Activated T-cell treated with anti-CD3 and anti-CD28 coated beads, Interleukin-2, amount 50 U/mL, for 4 hours (primary cell): ENCODE measurements around the gene DDX23. TPM values are rescaled to one million over a fixed set of nuclear protein-coding genes. Genes with fewer than 3 reads are reported as not detected.
A peak's percentile ranks its signal among the peaks of the same experiment; 100 is the strongest.
"Not testable (repeated sequence)": the region's sequence is repeated elsewhere in the genome, so short reads cannot be mapped to it uniquely, and the experiment has no call there.

Source experiments
- ATAC-seq, 2 donors: fragments of 200-7000 bp; cut with Tn5 transposase; one replicate each; pipeline ENCODE4 v1.10.0; 2021
- DNase-seq: peaks from one replicate; pipeline ENCODE4 v3.0.0-alpha.2; 2020
- H3K27me3 Mint-ChIP-seq: one replicate; pipeline ENCODE4 v1.8.0; 2021; ENCODE audit warnings: low read depth, mixed read lengths
- H3K36me3 Mint-ChIP-seq: one replicate; pipeline ENCODE4 v1.8.0; 2022; ENCODE audit warnings: mixed read lengths; ENCODE audit not compliant: insufficient read depth
- H3K4me1 Mint-ChIP-seq: one replicate; pipeline ENCODE4 v1.8.0; 2021; ENCODE audit warnings: low read depth, mixed read lengths
- H3K4me3 Mint-ChIP-seq: one replicate; pipeline ENCODE4 v1.8.0; 2021; ENCODE audit warnings: mild to moderate bottlenecking, moderate library complexity, mixed read lengths
- H3K9me3 Mint-ChIP-seq: one replicate; pipeline ENCODE4 v1.8.0; 2021; ENCODE audit warnings: mixed read lengths
- total RNA-seq, 3 donors: library from RNA; stranded (reverse); gene quantifications; one replicate each; pipeline ENCODE4 v1.2.1, GENCODE V29; 2021

DDX23 gene
- total RNA-seq, 3 donors from 2014 or later: 117 to 127 (median 126) TPM

GRCh38 chr12:48854932-48855331 is 3.0 kb upstream of the DDX23 start:
- peaks cover 11% of the 10 kb centered on the region for H3K36me3 Mint-ChIP-seq
- not testable (repeated sequence) for ATAC-seq

GRCh38 chr12:48854488-48854887 is 2.5 kb upstream of the DDX23 start:
- H3K4me3 Mint-ChIP-seq: no peak overlapping the region
- H3K9me3 Mint-ChIP-seq: no peaks in the 10 kb centered on the region
- H3K27me3 Mint-ChIP-seq: no peaks in the 10 kb centered on the region
- no peak for DNase-seq
- ATAC-seq: no peak
- H3K36me3 Mint-ChIP-seq: peaks cover 15% of the 10 kb centered on the region
- peaks cover 28% of the 10 kb centered on the region for H3K4me1 Mint-ChIP-seq

More at GRCh38 chr12:48854932-48855331, 3.0 kb upstream of the DDX23 start:
- not testable (repeated sequence) for H3K9me3 Mint-ChIP-seq, DNase-seq, H3K4me3 Mint-ChIP-seq, H3K27me3 Mint-ChIP-seq
- H3K4me1 Mint-ChIP-seq: peaks cover 24% of the 10 kb centered on the region

GRCh38 chr12:48852734-48853688 is 1.0 kb upstream of the DDX23 start:
- DNase-seq: peak; percentile 88
- no peaks in the 10 kb centered on the region for H3K9me3 Mint-ChIP-seq
- ATAC-seq: peak; percentile 32 to 38
- H3K27me3 Mint-ChIP-seq: no peaks in the 10 kb centered on the region
- H3K4me3 Mint-ChIP-seq: peak overlapping the region; percentile 96
- peaks cover 31% of the 10 kb centered on the region for H3K4me1 Mint-ChIP-seq
- peaks cover 15% of the 10 kb centered on the region for H3K36me3 Mint-ChIP-seq

GRCh38 chr12:48842021-48842420 is 9.9 kb downstream of the DDX23 start:
- not testable (repeated sequence) for DNase-seq, H3K9me3 Mint-ChIP-seq, H3K4me1 Mint-ChIP-seq, H3K27me3 Mint-ChIP-seq, H3K4me3 Mint-ChIP-seq, ATAC-seq
- peaks cover 33% of the 10 kb centered on the region for H3K36me3 Mint-ChIP-seq

GRCh38 chr12:48838048-48838447 is 13.9 kb downstream of the DDX23 start:
- H3K27me3 Mint-ChIP-seq: no peaks in the 10 kb centered on the region
- DNase-seq (no peak), ATAC-seq (no peak)
- H3K4me1 Mint-ChIP-seq: no peaks in the 10 kb centered on the region
- H3K4me3 Mint-ChIP-seq: no peak overlapping the region
- H3K9me3 Mint-ChIP-seq: no peaks in the 10 kb centered on the region
- peaks cover 44% of the 10 kb centered on the region for H3K36me3 Mint-ChIP-seq

GRCh38 chr12:48832321-48833060 is 19.5 kb downstream of the DDX23 start:
- Mint-ChIP-seq H3K27me3 (no peaks in the 10 kb centered on the region), H3K36me3 (peaks cover 60% of the 10 kb centered on the region), H3K4me1 (no peaks in the 10 kb centered on the region), H3K4me3 (no peak overlapping the region), H3K9me3 (no peaks in the 10 kb centered on the region)
- DNase-seq: no peak
- ATAC-seq: no peak

GRCh38 chr12:48831257-48831656 is 20.7 kb downstream of the DDX23 start:
- H3K4me1 Mint-ChIP-seq: no peaks in the 10 kb centered on the region
- no peaks in the 10 kb centered on the region for H3K27me3 Mint-ChIP-seq
- peaks cover 50% of the 10 kb centered on the region for H3K36me3 Mint-ChIP-seq

GRCh38 chr12:48828841-48829575 is 23.0 kb downstream of the DDX23 start:
- no peak overlapping the region for H3K4me3 Mint-ChIP-seq
- H3K27me3 Mint-ChIP-seq: no peaks in the 10 kb centered on the region
- H3K9me3 Mint-ChIP-seq: no peaks in the 10 kb centered on the region
- ATAC-seq: no peak
- H3K4me1 Mint-ChIP-seq: peaks cover 4% of the 10 kb centered on the region
- DNase-seq: no peak
- peaks cover 39% of the 10 kb centered on the region for H3K36me3 Mint-ChIP-seq

More at GRCh38 chr12:48831257-48831656, 20.7 kb downstream of the DDX23 start:
- no peak for DNase-seq
- H3K9me3 Mint-ChIP-seq: no peaks in the 10 kb centered on the region
- no peak for ATAC-seq
- no peak overlapping the region for H3K4me3 Mint-ChIP-seq

- peaks cover 36% of the 10 kb centered on the region for H3K36me3 Mint-ChIP-seq
- H3K9me3 Mint-ChIP-seq: no peaks in the 10 kb centered on the region
- no peak for ATAC-seq
- H3K27me3 Mint-ChIP-seq: no peaks in the 10 kb centered on the region
- peaks cover 4% of the 10 kb centered on the region for H3K4me1 Mint-ChIP-seq
- no peak overlapping the region for H3K4me3 Mint-ChIP-seq
- DNase-seq: no peak
Measured at GRCh38 chr12:48828293-48828692, 23.7 kb downstream of the DDX23 start.

- Mint-ChIP-seq H3K9me3 (no peaks in the 10 kb centered on the region), H3K36me3 (peaks cover 32% of the 10 kb centered on the region)
- no peak for ATAC-seq
Measured at GRCh38 chr12:48827513-48828096, 24.4 kb downstream of the DDX23 start.

GRCh38 chr12:48827026-48827425 is 24.9 kb downstream of the DDX23 start:
- peaks cover 4% of the 10 kb centered on the region for H3K4me1 Mint-ChIP-seq
- H3K27me3 Mint-ChIP-seq: no peaks in the 10 kb centered on the region
- peaks cover 27% of the 10 kb centered on the region for H3K36me3 Mint-ChIP-seq
- no peaks in the 10 kb centered on the region for H3K9me3 Mint-ChIP-seq
- no peak for DNase-seq
- no peak for ATAC-seq
- no peak overlapping the region for H3K4me3 Mint-ChIP-seq

More at GRCh38 chr12:48827513-48828096, 24.4 kb downstream of the DDX23 start:
- Mint-ChIP-seq H3K4me3 (no peak overlapping the region), H3K27me3 (no peaks in the 10 kb centered on the region), H3K4me1 (peaks cover 4% of the 10 kb centered on the region)
- no peak for DNase-seq

- no peak for ATAC-seq
- Mint-ChIP-seq H3K9me3 (no peaks in the 10 kb centered on the region), H3K27me3 (no peaks in the 10 kb centered on the region), H3K4me1 (peaks cover 4% of the 10 kb centered on the region), H3K36me3 (peaks cover 23% of the 10 kb centered on the region), H3K4me3 (no peak overlapping the region)
- DNase-seq: no peak
Measured at GRCh38 chr12:48826209-48826855, 25.6 kb downstream of the DDX23 start.

GRCh38 chr12:48824905-48825304 is 27.1 kb downstream of the DDX23 start:
- Mint-ChIP-seq H3K27me3 (no peaks in the 10 kb centered on the region), H3K36me3 (peaks cover 14% of the 10 kb centered on the region), H3K4me3 (no peak overlapping the region), H3K9me3 (no peaks in the 10 kb centered on the region), H3K4me1 (peaks cover 4% of the 10 kb centered on the region)
- no peak for DNase-seq
- no peak for ATAC-seq
